Fibroblast of lung (primary cell): Measurements from ENCODE around the gene PGPEP1. TPM values are rescaled to one million over a fixed set of nuclear protein-coding genes. Genes with fewer than 3 reads are reported as not detected.

Experiments
- DNase-seq, 2 donors: peaks; one replicate each; pipeline versions ENCODE4 v3.0.0 to v3.0.0-alpha.2; 2010; ENCODE audit warnings: low read depth in 2 of 2
- H2AFZ ChIP-seq: 2 replicates; pipeline ENCODE4 v1.5.1; 2012; ENCODE audit warnings: low read length, control low read depth, inconsistent platforms
- H3K27ac ChIP-seq: 2 replicates; pipeline ENCODE4 v1.5.1; 2011; ENCODE audit warnings: low read length, control low read depth; ENCODE audit not compliant: insufficient read depth
- H3K27me3 ChIP-seq: 2 replicates; pipeline ENCODE4 v1.5.1; 2011; ENCODE audit warnings: mild to moderate bottlenecking, low read length; ENCODE audit not compliant: control insufficient read depth, insufficient read depth
- H3K36me3 ChIP-seq: 2 replicates; pipeline ENCODE4 v1.5.1; 2011; ENCODE audit warnings: low read length; ENCODE audit not compliant: control insufficient read depth, insufficient read depth
- H3K4me1 ChIP-seq: 2 replicates; pipeline ENCODE4 v1.5.1; 2011; ENCODE audit warnings: low read length; ENCODE audit not compliant: control insufficient read depth, insufficient read depth; ENCODE audit errors: extremely low read depth
- H3K4me2 ChIP-seq: 2 replicates; pipeline ENCODE4 v1.5.1; 2011; ENCODE audit warnings: low read length, control low read depth; ENCODE audit not compliant: insufficient read depth; ENCODE audit errors: extremely low read depth
- H3K4me3 ChIP-seq, 4 experiments: fragments of 200-600 bp in 1 of 4; sonication (generic) in 1 of 4; replicated peaks in 1 of 4; 2 replicates each; pipeline ENCODE4 v1.5.1; 2011 to 2016; ENCODE audit warnings: low read length in 4 of 4, low read depth in 3 of 4, mild to moderate bottlenecking in 3 of 4, control low read depth in 2 of 4, inconsistent platforms in 1 of 4, mixed read lengths in 1 of 4; ENCODE audit not compliant: insufficient read depth in 1 of 4; ENCODE audit errors: control extremely low read depth in 1 of 4
- H3K79me2 ChIP-seq: 2 replicates; pipeline ENCODE4 v1.5.1; 2012; ENCODE audit warnings: mild to moderate bottlenecking, low read length, inconsistent platforms; ENCODE audit not compliant: control insufficient read depth, insufficient read depth
- H3K9ac ChIP-seq: 2 replicates; pipeline ENCODE4 v1.5.1; 2011; ENCODE audit warnings: mild to moderate bottlenecking, low read length, control low read depth; ENCODE audit not compliant: insufficient read depth
- H3K9me3 ChIP-seq: 2 replicates; pipeline ENCODE4 v1.5.1; 2012; ENCODE audit warnings: low read depth, low read length; ENCODE audit not compliant: control insufficient read depth, insufficient read depth
- H4K20me1 ChIP-seq: 2 replicates; pipeline ENCODE4 v1.5.1; 2011; ENCODE audit warnings: low read length; ENCODE audit not compliant: control insufficient read depth, insufficient read depth; ENCODE audit errors: extremely low read depth
- EZH2 ChIP-seq: IDR thresholded peaks from 2 replicates; pipeline ENCODE4 v1.5.1; 2012; ENCODE audit warnings: low read length, control low read depth, mild to moderate bottlenecking; ENCODE audit errors: missing control alignments
- polyA plus RNA-seq, 2 donors: library from polyadenylated mRNA; depleted of rRNA in 1 of 2; stranded (reverse) in 1 of 2; unstranded in 1 of 2; fragments of >200 nt; gene quantifications; 2 replicates each; pipeline ENCODE4 v1.2.1, GENCODE V29; 2011 to 2012; ENCODE audit warnings: missing spikeins in 1 of 2
- total RNA-seq: library from RNA; depleted of rRNA; stranded (reverse); fragments of >200 nt; gene quantifications from 2 replicates; pipeline ENCODE4 v1.2.1, GENCODE V29; 2014
- TF ChIP-seq, protein P1 (sequence below), 2 donors: IDR thresholded peaks in 1 of 2; conservative IDR thresholded peaks in 1 of 2; 1 replicate in 1 of 2; 2 replicates in 1 of 2; pipeline ENCODE4 v1.5.1; 2011 to 2012; ENCODE audit warnings: low read length in 2 of 2, control low read depth in 1 of 2, inconsistent platforms in 1 of 2, low read depth in 1 of 2, mild to moderate bottlenecking in 1 of 2

The PGPEP1 gene
- total and polyA plus RNA-seq, 2 donors (not counting 1 experiment from before 2014, with no cell fraction given): 17.0 to 78.8 TPM

- Histone ChIP-seq H3K27me3 (no peaks in the 10 kb centered on the region), H3K9me3 (no peaks in the 10 kb centered on the region), H3K9ac (peak overlapping the region; percentile 11), H3K36me3 (no peaks in the 10 kb centered on the region), H4K20me1 (no peaks in the 10 kb centered on the region), H3K79me2 (no peaks in the 10 kb centered on the region), H3K4me1 (peaks cover 16% of the 10 kb centered on the region), H3K4me2 (peak overlapping the region; percentile 44), H3K27ac (peak overlapping the region; percentile 91), H2AFZ (peak overlapping the region; percentile 2), H3K4me3 (peak overlapping the region in 2 of 4 experiments; percentile 34 to 62)
- DNase-seq: no peak
- no peak for TF ChIP-seq EZH2
- TF ChIP-seq, protein P1, sequence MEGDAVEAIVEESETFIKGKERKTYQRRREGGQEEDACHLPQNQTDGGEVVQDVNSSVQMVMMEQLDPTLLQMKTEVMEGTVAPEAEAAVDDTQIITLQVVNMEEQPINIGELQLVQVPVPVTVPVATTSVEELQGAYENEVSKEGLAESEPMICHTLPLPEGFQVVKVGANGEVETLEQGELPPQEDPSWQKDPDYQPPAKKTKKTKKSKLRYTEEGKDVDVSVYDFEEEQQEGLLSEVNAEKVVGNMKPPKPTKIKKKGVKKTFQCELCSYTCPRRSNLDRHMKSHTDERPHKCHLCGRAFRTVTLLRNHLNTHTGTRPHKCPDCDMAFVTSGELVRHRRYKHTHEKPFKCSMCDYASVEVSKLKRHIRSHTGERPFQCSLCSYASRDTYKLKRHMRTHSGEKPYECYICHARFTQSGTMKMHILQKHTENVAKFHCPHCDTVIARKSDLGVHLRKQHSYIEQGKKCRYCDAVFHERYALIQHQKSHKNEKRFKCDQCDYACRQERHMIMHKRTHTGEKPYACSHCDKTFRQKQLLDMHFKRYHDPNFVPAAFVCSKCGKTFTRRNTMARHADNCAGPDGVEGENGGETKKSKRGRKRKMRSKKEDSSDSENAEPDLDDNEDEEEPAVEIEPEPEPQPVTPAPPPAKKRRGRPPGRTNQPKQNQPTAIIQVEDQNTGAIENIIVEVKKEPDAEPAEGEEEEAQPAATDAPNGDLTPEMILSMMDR (conservative IDR thresholded peaks at IDR 0.05 in 1 of 2, IDR thresholded peaks at IDR 0.05 in 1 of 2; ENCODE audit: low read depth in 1 of 2, low read length in 2 of 2): no peak
Observed at GRCh38 chr19:18293642-18294466, 46.5 kb upstream of the PGPEP1 start.

DNA sequence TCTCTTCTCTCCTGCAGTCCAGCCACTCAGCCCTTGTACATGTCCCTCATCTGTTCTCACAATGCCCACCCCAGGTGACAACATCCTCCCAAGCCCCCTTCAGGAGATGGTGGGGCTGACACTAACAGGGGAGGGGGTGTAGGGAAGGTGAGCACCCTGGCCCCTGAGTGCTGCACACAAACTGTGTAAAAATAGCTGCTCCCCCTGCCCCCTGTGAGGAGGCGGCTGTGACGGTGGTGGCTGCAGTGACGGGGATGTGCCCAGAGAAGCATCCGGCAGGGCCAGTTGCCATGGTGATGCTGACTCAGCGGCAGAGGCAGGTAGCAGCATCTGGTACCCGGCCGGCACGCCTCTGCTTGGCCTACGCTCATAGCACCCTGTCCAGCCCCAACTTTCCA lies 45.9 kb upstream of the PGPEP1 start:
- H3K4me3 ChIP-seq: no peak overlapping the region
- no peaks in the 10 kb centered on the region for H3K27me3 ChIP-seq
- peak in 1 of 2 donors; percentile 34 for DNase-seq
- H3K9ac ChIP-seq: no peak overlapping the region
- H4K20me1 ChIP-seq: no peaks in the 10 kb centered on the region
- H2AFZ ChIP-seq: no peak overlapping the region
- H3K4me1 ChIP-seq: peaks cover 19% of the 10 kb centered on the region
- no peaks in the 10 kb centered on the region for H3K36me3 ChIP-seq
- H3K4me2 ChIP-seq: no peak overlapping the region
- no peak overlapping the region for H3K27ac ChIP-seq
- H3K9me3 ChIP-seq: no peaks in the 10 kb centered on the region
- TF ChIP-seq, protein P1 (conservative IDR thresholded peaks at IDR 0.05 in 1 of 2, IDR thresholded peaks at IDR 0.05 in 1 of 2; ENCODE audit: low read depth in 1 of 2, low read length in 2 of 2): no peak
- TF ChIP-seq EZH2: no peak
- no peaks in the 10 kb centered on the region for H3K79me2 ChIP-seq

DNA sequence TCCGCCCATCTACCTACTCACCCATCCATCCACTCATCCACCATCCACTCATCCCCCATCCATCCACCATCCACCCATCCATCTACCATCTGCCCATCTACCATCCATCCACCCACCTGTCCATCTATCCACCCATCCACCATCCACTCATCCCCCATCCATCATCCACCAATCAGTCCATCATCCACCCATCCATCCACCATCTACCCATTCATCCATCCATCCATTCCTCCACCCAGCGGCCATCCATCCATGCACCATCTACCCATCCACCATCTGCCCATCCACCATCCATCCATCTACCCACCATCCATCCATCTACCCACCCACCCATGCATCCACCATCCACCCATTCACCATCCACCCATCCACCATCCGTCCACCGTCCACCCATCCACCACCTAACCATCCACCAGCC lies 45.4 kb upstream of the PGPEP1 start:
- no peak overlapping the region for H3K4me3 ChIP-seq
- DNase-seq: no peak
- H3K4me1 ChIP-seq: peaks cover 19% of the 10 kb centered on the region
- no peaks in the 10 kb centered on the region for H3K9me3 ChIP-seq
- no peak for TF ChIP-seq EZH2
- TF ChIP-seq, protein P1 (conservative IDR thresholded peaks at IDR 0.05 in 1 of 2, IDR thresholded peaks at IDR 0.05 in 1 of 2; ENCODE audit: low read depth in 1 of 2, low read length in 2 of 2): no peak
- no peaks in the 10 kb centered on the region for H3K36me3 ChIP-seq
- no peaks in the 10 kb centered on the region for H4K20me1 ChIP-seq
- H3K4me2 ChIP-seq: no peak overlapping the region
- no peak overlapping the region for H2AFZ ChIP-seq
- no peak overlapping the region for H3K27ac ChIP-seq
- no peaks in the 10 kb centered on the region for H3K79me2 ChIP-seq
- no peaks in the 10 kb centered on the region for H3K27me3 ChIP-seq
- H3K9ac ChIP-seq: no peak overlapping the region
